Glutamatergic neuron (in vitro differentiated cells): ENCODE data around the gene RAB43. TPM values are rescaled to one million over a fixed set of nuclear protein-coding genes. Genes with fewer than 3 reads are reported as not detected.
"Not testable (repeated sequence)": the region's sequence is repeated elsewhere in the genome, so short reads cannot be mapped to it uniquely, and the experiment has no call there.

Source experiments
- DNase-seq: peaks from one replicate; pipeline ENCODE4 v3.0.0; 2022
- H3K27ac Mint-ChIP-seq: one replicate; pipeline ENCODE4 v1.8.0; 2020; ENCODE audit warnings: mild to moderate bottlenecking, mixed read lengths, inconsistent platforms; ENCODE audit not compliant: unreplicated experiment
- H3K27me3 Mint-ChIP-seq: one replicate; pipeline ENCODE4 v1.8.0; 2020; ENCODE audit warnings: mild to moderate bottlenecking, moderate library complexity, mixed read lengths, inconsistent platforms; ENCODE audit not compliant: unreplicated experiment
- H3K36me3 Mint-ChIP-seq: one replicate; pipeline ENCODE4 v1.8.0; 2020; ENCODE audit warnings: mild to moderate bottlenecking, mixed read lengths, inconsistent platforms; ENCODE audit not compliant: unreplicated experiment
- H3K4me1 Mint-ChIP-seq: one replicate; pipeline ENCODE4 v1.8.0; 2020; ENCODE audit warnings: mild to moderate bottlenecking, low read depth, mixed read lengths, inconsistent platforms; ENCODE audit not compliant: unreplicated experiment
- H3K4me3 Mint-ChIP-seq: one replicate; pipeline ENCODE4 v1.8.0; 2020; ENCODE audit warnings: mild to moderate bottlenecking, mixed read lengths, inconsistent platforms; ENCODE audit not compliant: unreplicated experiment
- H3K9me3 Mint-ChIP-seq: one replicate; pipeline ENCODE4 v1.8.0; 2020; ENCODE audit warnings: mild to moderate bottlenecking, moderate library complexity, mixed read lengths, inconsistent platforms; ENCODE audit not compliant: unreplicated experiment
- CTCF ChIP-seq: fragments of 200-600 bp; sonication (generic); IDR thresholded peaks from one replicate; pipeline ENCODE4 v1.5.0; 2021; ENCODE audit not compliant: partially characterized antibody, unreplicated experiment
- long read RNA-seq: library from polyadenylated mRNA; unstranded; transcript quantifications from one replicate; pipeline ENCODE4 v2.0.0, GENCODE V29; 2020; ENCODE audit not compliant: unreplicated experiment
- total RNA-seq: library from RNA; stranded (reverse); fragmentation: NEBNext Ultra II Directional; extraction: Animal tissue kit (Norgen Biotek cat#: 25700); gene quantifications from one replicate; pipeline ENCODE4 v1.2.1, GENCODE V29; 2021; ENCODE audit not compliant: unreplicated experiment

RAB43 gene
- total RNA-seq: 2.3 TPM
- long read RNA-seq: 0 reads

GRCh38 chr3:129121792-129122411, at the start of gene RAB43:
Gene RAB43 (minus strand): TSS chr3:129121804. CDS start chr3:129121489, 315 bp downstream.
- H3K9me3 Mint-ChIP-seq: peaks cover 3% of the 10 kb centered on the region
- peaks cover 4% of the 10 kb centered on the region for H3K27me3 Mint-ChIP-seq
- peak within 1 kb of the TSS; percentile 85 for H3K4me3 Mint-ChIP-seq
- peaks cover 1% of the 10 kb centered on the region for H3K4me1 Mint-ChIP-seq
- H3K27ac Mint-ChIP-seq: peak within 1 kb of the TSS; percentile 44
- peak; percentile 94 for DNase-seq
- no peak for TF ChIP-seq CTCF
- no peaks in the 10 kb centered on the region for H3K36me3 Mint-ChIP-seq

GRCh38 chr3:129166579-129167332, 45.2 kb upstream of the RAB43 start:
- peaks cover 2% of the 10 kb centered on the region for H3K27me3 Mint-ChIP-seq
- TF ChIP-seq CTCF: no peak
- DNase-seq: no peak
- peaks cover 5% of the 10 kb centered on the region for H3K9me3 Mint-ChIP-seq
- peaks cover 9% of the 10 kb centered on the region for H3K4me1 Mint-ChIP-seq
- H3K36me3 Mint-ChIP-seq: peaks cover 4% of the 10 kb centered on the region
- H3K4me3 Mint-ChIP-seq: no peak overlapping the region
- no peak overlapping the region for H3K27ac Mint-ChIP-seq

- H3K4me3 Mint-ChIP-seq, DNase-seq, H3K36me3 Mint-ChIP-seq, H3K4me1 Mint-ChIP-seq, H3K27me3 Mint-ChIP-seq, H3K27ac Mint-ChIP-seq: not testable (repeated sequence)
- H3K9me3 Mint-ChIP-seq: peaks cover 10% of the 10 kb centered on the region
Measured at GRCh38 chr3:129165594-129165993, 44.0 kb upstream of the RAB43 start.

GRCh38 chr3:129164500-129164899, 42.9 kb upstream of the RAB43 start:
- DNase-seq: no peak
- H3K4me3 Mint-ChIP-seq: no peak overlapping the region
- H3K4me1 Mint-ChIP-seq: peaks cover 13% of the 10 kb centered on the region
- H3K27ac Mint-ChIP-seq: no peak overlapping the region
- H3K36me3 Mint-ChIP-seq: peaks cover 2% of the 10 kb centered on the region
- H3K9me3 Mint-ChIP-seq: peaks cover 10% of the 10 kb centered on the region
- peaks cover 8% of the 10 kb centered on the region for H3K27me3 Mint-ChIP-seq
- no peak for TF ChIP-seq CTCF

- peaks cover 8% of the 10 kb centered on the region for H3K27me3 Mint-ChIP-seq
- no peak for DNase-seq
- H3K27ac Mint-ChIP-seq: peak overlapping the region; percentile 52
- TF ChIP-seq CTCF: no peak
- peaks cover 10% of the 10 kb centered on the region for H3K9me3 Mint-ChIP-seq
- H3K4me1 Mint-ChIP-seq: peaks cover 13% of the 10 kb centered on the region
- H3K36me3 Mint-ChIP-seq: no peaks in the 10 kb centered on the region
- peak overlapping the region; percentile 93 for H3K4me3 Mint-ChIP-seq
Measured at GRCh38 chr3:129162729-129163579, 41.4 kb upstream of the RAB43 start.
